Astrocyte of the spinal cord (primary cell): ENCODE results near the gene CPT2.

Source experiments
- DNase-seq: peaks from one replicate; pipeline ENCODE4 v3.0.0; 2011; ENCODE audit warnings: low read depth, low spot score
- H3K4me3 ChIP-seq: 2 replicates; pipeline ENCODE4 v1.5.1; 2011; ENCODE audit warnings: low read depth, mild to moderate bottlenecking, low read length, moderate library complexity
- in situ Hi-C: cut with HindIII; loops from 2 replicates; pipeline ENCODE4 v1.10.0; 2017; ENCODE audit warnings: low sequenced_read_pairs
- TF ChIP-seq, protein P1 (sequence below): IDR thresholded peaks from 2 replicates; pipeline ENCODE4 v1.5.1; 2012; ENCODE audit warnings: low read depth, mild to moderate bottlenecking, low read length, inconsistent platforms

Gene CPT2

DNA sequence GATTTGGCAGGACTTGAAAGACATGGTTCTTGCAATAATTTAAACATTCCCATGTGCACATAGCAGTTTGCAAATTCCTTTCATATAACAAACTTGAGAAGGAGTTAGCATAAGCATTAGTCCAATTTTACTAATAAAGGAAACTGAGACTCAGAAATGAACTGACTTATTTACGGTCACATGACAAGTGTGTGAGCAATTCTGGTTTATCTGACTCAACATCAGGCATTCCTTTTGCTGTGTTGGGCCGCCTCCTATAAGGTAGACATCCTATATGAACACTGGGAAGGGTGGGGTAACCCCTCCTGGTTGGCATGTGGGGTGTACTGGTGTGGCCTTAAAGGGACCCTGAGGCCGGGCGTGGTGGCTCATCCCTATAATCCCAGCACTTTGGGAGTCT is 8.5 kb upstream of the CPT2 start:
- no peak overlapping the region for H3K4me3 ChIP-seq
- in situ Hi-C loops, result no loop called here
- TF ChIP-seq, protein P1, sequence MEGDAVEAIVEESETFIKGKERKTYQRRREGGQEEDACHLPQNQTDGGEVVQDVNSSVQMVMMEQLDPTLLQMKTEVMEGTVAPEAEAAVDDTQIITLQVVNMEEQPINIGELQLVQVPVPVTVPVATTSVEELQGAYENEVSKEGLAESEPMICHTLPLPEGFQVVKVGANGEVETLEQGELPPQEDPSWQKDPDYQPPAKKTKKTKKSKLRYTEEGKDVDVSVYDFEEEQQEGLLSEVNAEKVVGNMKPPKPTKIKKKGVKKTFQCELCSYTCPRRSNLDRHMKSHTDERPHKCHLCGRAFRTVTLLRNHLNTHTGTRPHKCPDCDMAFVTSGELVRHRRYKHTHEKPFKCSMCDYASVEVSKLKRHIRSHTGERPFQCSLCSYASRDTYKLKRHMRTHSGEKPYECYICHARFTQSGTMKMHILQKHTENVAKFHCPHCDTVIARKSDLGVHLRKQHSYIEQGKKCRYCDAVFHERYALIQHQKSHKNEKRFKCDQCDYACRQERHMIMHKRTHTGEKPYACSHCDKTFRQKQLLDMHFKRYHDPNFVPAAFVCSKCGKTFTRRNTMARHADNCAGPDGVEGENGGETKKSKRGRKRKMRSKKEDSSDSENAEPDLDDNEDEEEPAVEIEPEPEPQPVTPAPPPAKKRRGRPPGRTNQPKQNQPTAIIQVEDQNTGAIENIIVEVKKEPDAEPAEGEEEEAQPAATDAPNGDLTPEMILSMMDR, result no peak
- DNase-seq, result no peak

GRCh38 chr1:53189061-53189460 is 7.6 kb upstream of the CPT2 start:
- in situ Hi-C loops, result no loop called here
- no peak overlapping the region for H3K4me3 ChIP-seq
- no peak for DNase-seq
- TF ChIP-seq, protein P1, result no peak

GRCh38 chr1:53190210-53190611 is 6.4 kb upstream of the CPT2 start:
- TF ChIP-seq, protein P1, result peak; percentile 19
- DNase-seq, result no peak
- in situ Hi-C loops, result no loop called here
- no peak overlapping the region for H3K4me3 ChIP-seq

- DNase-seq, result no peak
- TF ChIP-seq, protein P1, result no peak
- in situ Hi-C loops, result no loop called here
- H3K4me3 ChIP-seq, result no peak overlapping the region
Observed at GRCh38 chr1:53195246-53196016, 1.2 kb upstream of the CPT2 start.

GRCh38 chr1:53196017-53196484 is 573 bp upstream of the CPT2 start:
- peak overlapping the region; percentile 85 for H3K4me3 ChIP-seq
- in situ Hi-C loops, result no loop called here
- no peak for DNase-seq
- TF ChIP-seq, protein P1, result no peak

GRCh38 chr1:53197291-53198200 is 922 bp downstream of the CPT2 start:
- TF ChIP-seq, protein P1, result no peak
- in situ Hi-C loops, result no loop called here
- H3K4me3 ChIP-seq, result peak overlapping the region; percentile 85
- no peak for DNase-seq
